ENCODE measurements around the gene RUNX2. TPM values are rescaled to one million over a fixed set of nuclear protein-coding genes. Genes with fewer than 3 reads are reported as not detected.

RUNX2 gene
- total and polyA plus RNA-seq, 4 donors = 1.8 to 6.7 (median 3.2) TPM

DNA sequence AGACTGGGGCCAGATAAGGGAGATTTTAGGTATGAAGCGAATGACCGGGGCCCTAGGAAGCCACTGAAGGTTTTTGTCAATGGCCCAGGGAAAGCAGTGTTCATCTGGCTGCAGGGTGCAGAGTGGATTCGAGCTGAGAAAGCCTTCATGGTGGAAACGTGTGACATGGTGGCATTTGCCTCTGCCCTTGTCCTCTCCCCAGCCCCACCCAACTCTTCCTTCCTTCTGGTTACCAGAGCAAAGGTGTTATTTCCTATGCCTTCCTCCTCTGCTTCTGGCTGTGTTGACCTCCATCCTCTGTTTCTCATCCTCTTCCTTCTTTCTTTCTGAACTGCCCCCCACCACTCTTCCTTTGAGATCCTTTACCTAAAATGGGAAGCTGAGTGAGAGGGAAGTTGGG, 244.7 kb downstream of the RUNX2 start:
- ATAC-seq (ENCODE audit: insufficient read depth, low FRiP score) = no peak
- Histone ChIP-seq H3K27ac (ENCODE audit: low read depth in 1 of 2, low read length in 1 of 2) (no peak overlapping the region), H3K9ac (ENCODE audit: insufficient read depth in 1 of 2, low read length in 2 of 2) (no peak overlapping the region), H3K9me3 (ENCODE audit: control insufficient read depth in 4 of 4, insufficient read depth in 3 of 4, low read length in 3 of 4) (no peaks in the 10 kb centered on the region), H3K4me1 (ENCODE audit: control insufficient read depth in 5 of 5, insufficient read depth in 5 of 5, low read length in 5 of 5) (peaks cover 0 to 12% (median 0%) of the 10 kb centered on the region in 5 donors), H3K4me3 (no peak overlapping the region), H3K27me3 (ENCODE audit: control insufficient read depth in 3 of 3, insufficient read depth in 3 of 3, low read length in 2 of 3) (no peaks in the 10 kb centered on the region), H3K36me3 (ENCODE audit: control insufficient read depth in 4 of 4, insufficient read depth in 4 of 4, low read length in 4 of 4) (no peaks in the 10 kb centered on the region)
- no peak for DNase-seq
- 75 to 77% methylated on average over 4 of the region's 4 CpGs for WGBS, 2 donors
- TF ChIP-seq CTCF (IDR thresholded peaks at IDR 0.05; ENCODE audit: control extremely low read depth, extremely low read depth) = no peak

DNA sequence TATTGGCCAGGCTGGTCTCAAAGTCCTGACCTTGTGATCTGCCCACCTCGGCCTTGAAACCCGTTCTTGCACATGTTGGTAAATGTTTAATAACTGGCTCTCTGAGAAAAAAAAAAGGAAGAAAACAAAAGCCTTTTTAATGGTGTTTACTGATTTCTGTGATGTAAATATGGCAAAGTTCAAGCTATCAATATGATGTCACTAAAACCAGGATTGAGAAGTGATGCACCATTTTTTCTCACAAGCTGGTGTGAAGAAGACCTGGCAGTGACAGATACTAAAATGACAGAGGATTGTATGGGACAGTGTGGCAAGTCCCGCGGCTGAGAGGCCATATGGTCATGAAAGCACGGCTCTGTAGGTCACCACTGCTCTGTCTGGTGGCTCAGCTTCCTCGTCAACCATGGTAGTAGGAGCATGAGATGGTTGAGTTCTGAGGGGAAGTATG, 245.9 kb downstream of the RUNX2 start:
- Histone ChIP-seq H3K4me1 (ENCODE audit: control insufficient read depth in 5 of 5, insufficient read depth in 5 of 5, low read length in 5 of 5) (peaks cover 0 to 13% (median 0%) of the 10 kb centered on the region in 5 donors), H3K27me3 (ENCODE audit: control insufficient read depth in 3 of 3, insufficient read depth in 3 of 3, low read length in 2 of 3) (no peaks in the 10 kb centered on the region), H3K36me3 (ENCODE audit: control insufficient read depth in 4 of 4, insufficient read depth in 4 of 4, low read length in 4 of 4) (no peaks in the 10 kb centered on the region), H3K9ac (ENCODE audit: insufficient read depth in 1 of 2, low read length in 2 of 2) (no peak overlapping the region), H3K4me3 (no peak overlapping the region), H3K27ac (ENCODE audit: low read depth in 1 of 2, low read length in 1 of 2) (no peak overlapping the region), H3K9me3 (ENCODE audit: control insufficient read depth in 4 of 4, insufficient read depth in 3 of 4, low read length in 3 of 4) (no peaks in the 10 kb centered on the region)
- WGBS, 2 donors = 87 to 90% methylated on average over 6 of the region's 6 CpGs
- ATAC-seq (ENCODE audit: insufficient read depth, low FRiP score) = no peak
- DNase-seq = no peak
- no peak for TF ChIP-seq CTCF (IDR thresholded peaks at IDR 0.05; ENCODE audit: control extremely low read depth, extremely low read depth)

DNA sequence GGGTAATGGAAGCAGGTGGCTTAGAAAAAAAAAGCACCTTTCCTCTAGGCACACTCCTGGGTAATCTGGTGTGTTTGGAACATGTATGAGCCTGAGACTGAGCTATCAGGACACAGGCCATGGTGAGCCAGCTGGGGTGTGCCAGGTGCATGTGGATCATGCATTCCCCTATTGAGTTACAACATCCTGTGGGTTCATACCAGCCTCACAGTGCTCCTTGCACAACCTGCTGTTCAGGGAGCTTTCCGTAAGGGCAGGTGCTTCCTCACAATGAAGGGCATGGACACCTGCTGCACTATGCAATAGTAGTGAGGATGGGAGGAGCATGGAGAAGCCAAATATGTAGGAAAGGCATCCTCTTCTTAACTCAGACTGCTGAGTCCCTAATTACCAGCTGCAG, 246.8 kb downstream of the RUNX2 start:
- no peak overlapping the region for H3K9ac ChIP-seq (ENCODE audit: insufficient read depth in 1 of 2, low read length in 2 of 2)
- WGBS, 2 donors = 50 to 73% methylated on average over 1 of the region's 1 CpG
- H3K4me1 ChIP-seq (ENCODE audit: control insufficient read depth in 5 of 5, insufficient read depth in 5 of 5, low read length in 5 of 5) = peaks cover 0 to 10% (median 0%) of the 10 kb centered on the region in 5 donors
- no peaks in the 10 kb centered on the region for H3K36me3 ChIP-seq (ENCODE audit: control insufficient read depth in 4 of 4, insufficient read depth in 4 of 4, low read length in 4 of 4)
- no peak overlapping the region for H3K27ac ChIP-seq (ENCODE audit: low read depth in 1 of 2, low read length in 1 of 2)
- H3K9me3 ChIP-seq (ENCODE audit: control insufficient read depth in 4 of 4, insufficient read depth in 3 of 4, low read length in 3 of 4) = no peaks in the 10 kb centered on the region
- no peak for TF ChIP-seq CTCF (IDR thresholded peaks at IDR 0.05; ENCODE audit: control extremely low read depth, extremely low read depth)
- H3K27me3 ChIP-seq (ENCODE audit: control insufficient read depth in 3 of 3, insufficient read depth in 3 of 3, low read length in 2 of 3) = no peaks in the 10 kb centered on the region
- DNase-seq (no peak), ATAC-seq (ENCODE audit: insufficient read depth, low FRiP score) (no peak)
- H3K4me3 ChIP-seq = no peak overlapping the region

All from lung (tissue), 12 donors.